ENCODE measurements around the gene DEF6. TPM values are rescaled to one million over a fixed set of nuclear protein-coding genes. Genes with fewer than 3 reads are reported as not detected.

The DEF6 gene
- total RNA-seq, 1 experiment from 2014 or later, result 0.59 TPM

DNA sequence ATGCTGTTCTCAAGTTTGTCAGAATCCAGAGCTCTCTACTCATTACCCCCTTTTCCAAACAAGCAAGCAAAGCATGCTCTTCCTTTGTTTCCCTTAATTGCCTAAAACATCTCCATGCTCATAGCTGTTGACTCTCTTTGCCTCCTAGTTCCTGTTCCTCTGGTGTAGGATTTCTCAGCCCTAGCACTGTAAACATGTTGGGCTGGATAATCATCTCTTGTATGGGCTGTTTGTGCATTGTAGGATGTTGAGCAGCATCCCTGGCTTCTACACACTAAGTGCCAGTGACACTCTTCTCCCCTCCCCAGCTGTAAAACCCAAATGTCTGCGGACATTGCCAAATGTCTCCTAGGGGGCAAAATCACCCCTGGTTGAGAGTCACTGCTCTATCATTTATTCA, 58.8 kb downstream of the DEF6 start:
- Histone ChIP-seq H3K27ac (ENCODE audit: low read length) (no peak overlapping the region), H3K36me3 (ENCODE audit: control insufficient read depth, insufficient read depth, low read length) (peaks cover 2% of the 10 kb centered on the region; the same call in 1 of the 2 replicates), H3K4me3 (ENCODE audit: low read depth in 2 of 2, low read length in 2 of 2) (no peak overlapping the region), H3K4me1 (ENCODE audit: control insufficient read depth, insufficient read depth, low read length) (no peaks in the 10 kb centered on the region; the same call in 1 of the 2 replicates), H3K27me3 (ENCODE audit: control insufficient read depth, insufficient read depth, low read length) (no peaks in the 10 kb centered on the region), H3K9me3 (ENCODE audit: control insufficient read depth, insufficient read depth, low read depth, low read length) (no peaks in the 10 kb centered on the region)
- DNase-seq (ENCODE audit: low read depth, low spot score) (no peak), ATAC-seq (no peak)
- intact Hi-C loops (cut with micrococcal nuclease; ENCODE audit: unreplicated experiment) (no loop called here), in situ Hi-C loops (cut with HindIII; ENCODE audit: low pct_unique_long_range_greater_than_20kb, low sequenced_read_pairs) (no loop called here)
- BruUV-seq (replicated peaks), result no TSS peak
- CTCF ChIA-PET, result no interaction called here
- TF ChIP-seq SIN3A (IDR thresholded peaks at IDR 0.05; ENCODE audit: borderline replicate concordance, insufficient read depth, low read depth, low read length), result no peak
- no peak for TF ChIP-seq POLR2AphosphoS5 (IDR thresholded peaks at IDR 0.05; ENCODE audit: low read depth, low read length)
- TF ChIP-seq TCF7L2 (IDR thresholded peaks at IDR 0.05; ENCODE audit: low read depth, low read length), result no peak
- TF ChIP-seq, protein P1, sequence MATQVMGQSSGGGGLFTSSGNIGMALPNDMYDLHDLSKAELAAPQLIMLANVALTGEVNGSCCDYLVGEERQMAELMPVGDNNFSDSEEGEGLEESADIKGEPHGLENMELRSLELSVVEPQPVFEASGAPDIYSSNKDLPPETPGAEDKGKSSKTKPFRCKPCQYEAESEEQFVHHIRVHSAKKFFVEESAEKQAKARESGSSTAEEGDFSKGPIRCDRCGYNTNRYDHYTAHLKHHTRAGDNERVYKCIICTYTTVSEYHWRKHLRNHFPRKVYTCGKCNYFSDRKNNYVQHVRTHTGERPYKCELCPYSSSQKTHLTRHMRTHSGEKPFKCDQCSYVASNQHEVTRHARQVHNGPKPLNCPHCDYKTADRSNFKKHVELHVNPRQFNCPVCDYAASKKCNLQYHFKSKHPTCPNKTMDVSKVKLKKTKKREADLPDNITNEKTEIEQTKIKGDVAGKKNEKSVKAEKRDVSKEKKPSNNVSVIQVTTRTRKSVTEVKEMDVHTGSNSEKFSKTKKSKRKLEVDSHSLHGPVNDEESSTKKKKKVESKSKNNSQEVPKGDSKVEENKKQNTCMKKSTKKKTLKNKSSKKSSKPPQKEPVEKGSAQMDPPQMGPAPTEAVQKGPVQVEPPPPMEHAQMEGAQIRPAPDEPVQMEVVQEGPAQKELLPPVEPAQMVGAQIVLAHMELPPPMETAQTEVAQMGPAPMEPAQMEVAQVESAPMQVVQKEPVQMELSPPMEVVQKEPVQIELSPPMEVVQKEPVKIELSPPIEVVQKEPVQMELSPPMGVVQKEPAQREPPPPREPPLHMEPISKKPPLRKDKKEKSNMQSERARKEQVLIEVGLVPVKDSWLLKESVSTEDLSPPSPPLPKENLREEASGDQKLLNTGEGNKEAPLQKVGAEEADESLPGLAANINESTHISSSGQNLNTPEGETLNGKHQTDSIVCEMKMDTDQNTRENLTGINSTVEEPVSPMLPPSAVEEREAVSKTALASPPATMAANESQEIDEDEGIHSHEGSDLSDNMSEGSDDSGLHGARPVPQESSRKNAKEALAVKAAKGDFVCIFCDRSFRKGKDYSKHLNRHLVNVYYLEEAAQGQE (IDR thresholded peaks at IDR 0.05; ENCODE audit: insufficient read depth in 1 of 2, low read depth in 2 of 2, low read length in 1 of 2), result no peak
- TF ChIP-seq, protein P2, sequence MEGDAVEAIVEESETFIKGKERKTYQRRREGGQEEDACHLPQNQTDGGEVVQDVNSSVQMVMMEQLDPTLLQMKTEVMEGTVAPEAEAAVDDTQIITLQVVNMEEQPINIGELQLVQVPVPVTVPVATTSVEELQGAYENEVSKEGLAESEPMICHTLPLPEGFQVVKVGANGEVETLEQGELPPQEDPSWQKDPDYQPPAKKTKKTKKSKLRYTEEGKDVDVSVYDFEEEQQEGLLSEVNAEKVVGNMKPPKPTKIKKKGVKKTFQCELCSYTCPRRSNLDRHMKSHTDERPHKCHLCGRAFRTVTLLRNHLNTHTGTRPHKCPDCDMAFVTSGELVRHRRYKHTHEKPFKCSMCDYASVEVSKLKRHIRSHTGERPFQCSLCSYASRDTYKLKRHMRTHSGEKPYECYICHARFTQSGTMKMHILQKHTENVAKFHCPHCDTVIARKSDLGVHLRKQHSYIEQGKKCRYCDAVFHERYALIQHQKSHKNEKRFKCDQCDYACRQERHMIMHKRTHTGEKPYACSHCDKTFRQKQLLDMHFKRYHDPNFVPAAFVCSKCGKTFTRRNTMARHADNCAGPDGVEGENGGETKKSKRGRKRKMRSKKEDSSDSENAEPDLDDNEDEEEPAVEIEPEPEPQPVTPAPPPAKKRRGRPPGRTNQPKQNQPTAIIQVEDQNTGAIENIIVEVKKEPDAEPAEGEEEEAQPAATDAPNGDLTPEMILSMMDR (IDR thresholded peaks at IDR 0.05), result no peak
- POLR2A ChIA-PET, result no interaction called here

DNA sequence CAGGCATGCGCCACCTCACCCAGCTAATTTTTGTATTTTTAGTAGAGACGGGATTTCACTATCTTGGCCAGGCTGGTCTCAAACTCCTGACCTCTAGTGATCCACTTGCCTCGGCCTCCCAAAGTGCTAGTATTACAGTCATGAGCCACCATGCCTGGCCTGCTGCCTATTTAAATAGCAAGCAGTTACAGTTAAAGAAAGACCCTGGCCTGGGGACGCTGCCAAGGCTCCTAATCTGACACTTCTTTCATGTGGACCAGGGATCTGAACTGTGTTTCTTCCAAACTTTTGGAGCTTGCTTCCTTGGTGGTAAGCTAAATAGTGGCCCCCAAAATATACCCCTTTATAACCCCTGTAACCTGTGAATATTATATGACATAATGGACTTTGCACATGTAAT, 60.1 kb downstream of the DEF6 start:
- BruUV-seq (replicated peaks), result no TSS peak
- ChIA-PET CTCF (no interaction called here), POLR2A (no interaction called here)
- H3K27ac ChIP-seq (ENCODE audit: low read length), result no peak overlapping the region
- no peaks in the 10 kb centered on the region; the same call in 1 of the 2 replicates for H3K4me1 ChIP-seq (ENCODE audit: control insufficient read depth, insufficient read depth, low read length)
- no peaks in the 10 kb centered on the region for H3K9me3 ChIP-seq (ENCODE audit: control insufficient read depth, insufficient read depth, low read depth, low read length)
- no peaks in the 10 kb centered on the region for H3K27me3 ChIP-seq (ENCODE audit: control insufficient read depth, insufficient read depth, low read length)
- TF ChIP-seq TCF7L2 (IDR thresholded peaks at IDR 0.05; ENCODE audit: low read depth, low read length), result no peak
- TF ChIP-seq, protein P2 (IDR thresholded peaks at IDR 0.05), result no peak
- TF ChIP-seq SIN3A (IDR thresholded peaks at IDR 0.05; ENCODE audit: borderline replicate concordance, insufficient read depth, low read depth, low read length), result no peak
- TF ChIP-seq POLR2AphosphoS5 (IDR thresholded peaks at IDR 0.05; ENCODE audit: low read depth, low read length), result no peak
- TF ChIP-seq, protein P1 (IDR thresholded peaks at IDR 0.05; ENCODE audit: insufficient read depth in 1 of 2, low read depth in 2 of 2, low read length in 1 of 2), result no peak
- H3K4me3 ChIP-seq (ENCODE audit: low read depth in 2 of 2, low read length in 2 of 2), result no peak overlapping the region
- in situ Hi-C loops (cut with HindIII; ENCODE audit: low pct_unique_long_range_greater_than_20kb, low sequenced_read_pairs), result no loop called here
- DNase-seq (ENCODE audit: low read depth, low spot score), result no peak
- no peak for ATAC-seq
- H3K36me3 ChIP-seq (ENCODE audit: control insufficient read depth, insufficient read depth, low read length), result peaks cover 1% of the 10 kb centered on the region; the same call in 1 of the 2 replicates
- intact Hi-C loops (cut with micrococcal nuclease; ENCODE audit: unreplicated experiment), result no loop called here

All from Panc1 (cell line).